HG03060 (cell line): ENCODE measurements around the gene RIPK3.
A peak's percentile ranks its signal among the peaks of the same experiment; 100 is the strongest.

ENCODE experiments used
- ATAC-seq: cut with Tn5 transposase; IDR thresholded peaks from one replicate; pipeline ENCODE4 v1.9.1; 2021; ENCODE audit warnings: low read depth, moderate number of reproducible peaks; ENCODE audit not compliant: unreplicated experiment

Gene RIPK3

DNA sequence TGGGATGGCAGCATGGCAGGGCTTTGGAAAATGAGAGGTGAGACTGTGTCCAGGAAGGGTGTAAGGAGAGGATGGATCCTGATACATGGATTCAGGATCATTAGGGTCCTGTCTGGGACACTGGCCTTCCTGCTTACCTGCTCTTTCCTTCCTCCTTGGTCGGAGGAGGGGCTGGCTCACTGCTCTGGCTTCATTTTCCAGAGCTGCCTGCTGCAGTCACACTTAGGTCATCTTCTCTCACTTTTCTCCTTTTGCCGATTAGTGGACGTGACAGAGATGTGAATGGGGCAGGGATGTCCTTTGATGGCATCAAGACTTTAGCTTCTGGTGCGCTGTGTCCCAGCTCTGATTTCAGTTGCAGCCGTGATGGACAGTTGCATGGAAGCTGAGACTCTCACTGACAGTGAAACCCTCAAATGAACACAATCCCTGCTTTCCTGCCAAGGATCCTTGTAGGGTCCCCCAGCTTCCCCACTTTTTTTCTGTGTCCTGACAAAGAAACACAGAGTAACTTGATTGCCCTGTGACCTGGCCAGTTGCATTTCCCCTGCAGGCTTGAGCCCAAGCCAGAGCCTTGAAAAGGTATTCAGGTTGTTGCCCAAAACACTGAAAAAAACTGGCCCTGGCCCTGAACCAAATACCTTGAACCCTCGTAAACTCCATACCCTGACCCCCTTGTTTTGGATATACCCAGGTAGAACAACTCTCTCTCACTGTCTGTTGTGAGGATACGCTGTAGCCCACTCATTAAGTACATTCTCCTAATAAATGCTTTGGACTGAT, 31.3 kb downstream of the RIPK3 start:
- ATAC-seq: no peak

DNA sequence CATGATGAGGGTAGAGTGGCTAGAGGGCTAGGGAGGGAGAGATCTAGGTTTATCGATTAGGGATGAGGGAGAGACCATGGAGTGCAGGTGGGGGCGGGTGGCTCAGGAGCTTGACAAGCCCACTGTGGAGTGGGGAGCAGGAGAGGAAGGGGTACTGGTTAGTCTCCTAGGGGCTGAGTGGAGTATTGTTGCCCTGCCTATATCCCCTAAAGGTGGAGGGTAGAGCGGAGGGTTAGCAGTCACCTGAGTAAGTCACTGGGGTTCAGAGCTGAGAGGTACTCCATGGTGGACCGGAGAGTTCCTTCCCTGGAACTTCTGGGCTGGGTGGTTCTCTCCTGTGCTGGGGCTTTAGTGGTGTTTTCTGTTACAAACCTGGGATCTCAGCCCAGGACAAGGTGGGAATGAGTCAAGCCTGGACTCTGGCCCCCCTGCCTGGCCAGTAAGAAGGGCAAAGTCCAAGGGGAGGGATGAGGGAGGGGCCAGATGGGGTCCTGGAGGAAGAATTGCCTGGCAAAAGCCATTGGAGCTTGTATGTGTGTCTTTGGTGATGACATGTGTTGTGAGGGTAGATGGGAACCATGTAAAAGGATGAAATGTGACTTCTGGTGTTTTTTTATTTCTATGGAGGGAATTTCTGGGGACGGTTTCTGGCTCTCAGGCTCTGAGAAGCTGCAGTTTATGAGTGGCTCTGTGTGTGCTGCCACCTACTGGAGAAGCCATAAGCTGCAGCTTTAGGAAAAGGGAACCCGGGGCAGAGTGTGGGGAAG, 32.0 kb downstream of the RIPK3 start, which contains the start of gene CIDEB:
TSS of gene CIDEB (minus strand) at position 403 of the 767 bp plus-strand sequence. CDS start at position 284, 119 bp downstream.
- no peak for ATAC-seq

DNA sequence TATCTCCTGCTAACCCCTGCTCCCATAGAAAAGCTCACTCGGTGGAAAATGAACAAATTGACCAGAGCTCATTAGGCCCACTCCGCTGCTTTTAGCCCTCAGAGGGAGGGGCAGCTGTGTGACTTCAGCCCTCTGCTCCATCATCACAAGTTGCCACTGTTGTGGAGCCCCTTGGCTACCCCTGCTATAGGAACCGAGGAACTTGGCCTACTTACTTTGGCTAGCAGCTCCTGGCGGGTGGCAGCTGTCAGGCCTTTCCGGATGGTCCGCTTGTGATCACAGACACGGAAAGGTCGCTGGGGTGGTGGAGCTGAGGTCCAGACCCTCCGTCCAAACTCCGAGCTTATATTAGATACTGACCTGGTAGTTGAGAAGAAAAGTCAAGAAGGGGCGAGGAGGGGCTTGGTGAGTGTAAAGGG, 32.6 kb downstream of the RIPK3 start:
- no peak for ATAC-seq

DNA sequence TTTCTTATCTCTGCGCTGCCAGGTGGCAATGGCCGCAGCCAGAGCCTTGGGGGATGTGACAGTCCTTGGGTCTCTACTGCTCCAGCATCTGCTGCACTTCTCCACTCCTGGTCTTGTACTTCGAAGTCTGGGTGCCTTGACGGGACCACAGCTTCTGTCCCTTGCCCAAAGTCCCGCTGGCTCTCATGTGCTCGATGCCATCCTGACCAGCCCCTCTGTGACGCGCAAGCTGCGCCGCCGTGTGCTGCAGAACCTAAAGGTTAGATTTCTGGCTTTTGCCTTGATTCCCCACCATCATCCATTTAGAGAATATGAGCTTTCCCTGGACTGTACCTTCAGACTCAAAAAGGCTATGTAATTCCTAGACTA, 35.8 kb downstream of the RIPK3 start:
- ATAC-seq: no peak

DNA sequence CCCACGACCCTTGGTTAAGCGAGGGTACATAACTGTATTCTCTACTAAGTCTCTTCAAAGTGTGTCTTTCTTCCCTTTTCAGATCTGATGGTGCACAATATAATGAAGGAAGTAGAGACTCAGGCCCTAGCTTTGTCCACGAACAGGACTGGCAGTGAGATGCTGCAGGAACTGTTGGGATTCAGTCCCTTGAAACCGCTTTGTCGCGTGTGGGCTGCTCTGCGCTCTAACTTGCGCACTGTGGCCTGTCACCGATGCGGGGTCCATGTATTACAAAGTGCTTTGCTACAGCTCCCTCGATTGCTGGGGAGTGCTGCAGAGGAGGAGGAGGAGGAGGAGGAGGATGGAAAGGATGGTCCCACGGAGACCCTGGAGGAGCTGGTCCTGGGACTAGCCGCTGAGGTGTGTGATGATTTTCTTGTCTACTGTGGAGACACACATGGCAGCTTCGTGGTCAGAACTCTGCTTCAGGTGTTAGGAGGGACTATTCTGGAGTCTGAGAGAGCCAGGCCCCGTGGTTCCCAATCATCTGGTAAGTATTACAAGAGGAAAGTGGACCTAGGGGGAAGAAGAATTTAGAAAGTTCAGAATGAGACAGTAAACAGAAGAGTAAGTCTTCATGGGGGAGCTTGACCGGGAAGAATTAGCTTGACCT, 39.3 kb downstream of the RIPK3 start:
- no peak for ATAC-seq

DNA sequence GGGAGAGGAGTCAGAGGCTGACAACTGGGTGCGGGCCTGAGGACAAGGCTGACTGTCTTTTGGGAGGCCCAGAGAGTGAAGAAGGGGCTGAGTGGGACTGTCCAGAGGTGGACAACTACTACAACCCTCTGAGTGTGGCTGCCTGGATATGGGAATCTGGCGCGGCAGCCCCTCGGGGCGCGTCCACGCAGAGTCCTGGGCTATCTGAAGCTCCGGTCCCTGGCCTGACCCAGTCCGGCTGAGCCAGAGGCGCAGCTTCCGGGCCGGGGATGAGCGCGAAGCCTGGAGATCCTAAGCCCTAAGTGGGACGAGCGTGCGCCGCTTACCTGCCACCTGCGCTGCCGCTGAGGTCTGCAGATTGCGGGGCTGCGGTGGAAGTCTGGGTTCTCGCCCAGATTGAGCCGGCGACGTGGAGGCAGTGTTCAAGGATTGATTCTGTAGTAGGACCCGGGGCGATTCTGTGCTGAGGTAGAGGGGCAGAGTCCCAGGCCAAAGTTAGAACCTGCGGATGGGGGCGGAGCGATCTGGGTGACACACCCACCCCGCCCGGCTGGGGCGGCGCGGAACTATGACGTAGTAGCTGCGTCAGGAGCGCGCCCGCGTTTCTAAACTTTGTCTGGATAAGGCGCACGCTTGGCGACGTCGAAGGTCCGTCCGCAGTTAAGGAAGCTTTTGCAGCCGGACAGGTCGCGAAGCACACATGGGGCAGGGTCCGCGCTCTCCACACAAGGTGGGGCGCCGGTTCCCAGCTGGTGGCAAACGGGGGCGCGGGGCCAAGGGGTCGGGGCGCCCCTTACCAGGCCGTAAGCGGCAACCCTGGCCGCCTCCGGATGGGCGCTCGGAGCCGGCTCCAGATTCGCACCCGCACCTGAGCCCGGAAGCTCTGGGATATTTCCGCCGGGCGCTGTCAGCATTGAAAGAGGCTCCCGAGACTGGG, 40.3 kb downstream of the RIPK3 start, which contains the start of the genes DHRS1 and NOP9:
TSS of gene DHRS1 (minus strand) at position 526 of the 937 bp plus-strand sequence. CDS start 674 bp downstream, outside the sequence.
TSS of gene NOP9 (plus strand) at position 596 of the 937 bp plus-strand sequence. CDS start at position 701, 105 bp downstream.
- peak; percentile 42 for ATAC-seq

DNA sequence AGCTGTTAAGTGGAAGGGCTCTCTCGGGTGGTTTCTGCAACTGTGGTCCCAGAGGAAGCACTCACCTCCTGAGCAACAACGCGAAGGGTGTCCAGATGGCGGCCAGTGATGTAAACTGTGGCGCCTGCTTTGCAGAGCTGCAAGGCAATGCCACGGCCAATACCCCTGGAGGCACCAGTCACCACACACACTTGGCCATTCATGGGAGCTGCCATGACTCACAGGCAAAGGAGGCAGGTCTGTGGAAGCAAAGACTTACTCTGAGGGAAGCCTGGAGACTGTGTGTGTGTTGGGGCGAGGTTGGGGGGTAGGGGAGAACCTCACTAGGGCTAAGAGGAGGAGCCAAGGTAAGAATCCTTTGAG, 40.9 kb downstream of the RIPK3 start:
- no peak for ATAC-seq

DNA sequence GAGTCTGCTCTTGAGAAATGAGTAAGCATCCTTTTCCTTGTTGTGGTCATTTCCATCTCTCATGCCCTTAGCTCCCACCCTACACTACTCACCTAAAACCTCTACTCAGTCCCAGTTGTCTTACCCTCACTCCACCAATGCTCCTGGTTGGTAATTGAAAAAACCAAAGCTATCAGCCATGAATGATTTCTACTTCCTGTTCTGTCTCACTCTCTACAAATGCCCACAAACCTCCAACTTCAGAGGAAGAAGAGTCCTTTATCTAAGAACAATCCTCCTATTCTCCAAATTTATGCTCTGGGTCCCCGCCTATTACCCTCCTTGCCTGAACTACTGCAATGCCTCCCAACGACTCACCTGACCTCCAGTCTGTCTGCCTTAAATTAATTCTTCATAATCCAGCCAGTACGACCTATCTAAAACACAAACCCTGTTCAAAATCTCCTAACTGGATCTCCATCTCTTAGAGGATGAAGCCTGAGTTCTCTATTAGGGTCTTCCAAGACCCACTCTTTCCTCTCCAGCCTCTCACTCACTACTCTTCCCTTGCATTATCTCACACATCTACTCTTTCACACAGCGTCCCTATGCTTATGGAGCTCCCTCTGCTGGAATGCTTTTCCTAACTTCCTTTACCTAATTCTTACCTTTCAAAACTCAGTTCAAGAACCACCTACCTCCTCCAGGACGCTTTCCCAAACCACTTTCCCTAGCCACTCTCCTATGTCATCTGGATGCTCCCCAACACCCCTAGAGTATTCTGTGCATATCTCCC, 42.4 kb downstream of the RIPK3 start:
- ATAC-seq: no peak

DNA sequence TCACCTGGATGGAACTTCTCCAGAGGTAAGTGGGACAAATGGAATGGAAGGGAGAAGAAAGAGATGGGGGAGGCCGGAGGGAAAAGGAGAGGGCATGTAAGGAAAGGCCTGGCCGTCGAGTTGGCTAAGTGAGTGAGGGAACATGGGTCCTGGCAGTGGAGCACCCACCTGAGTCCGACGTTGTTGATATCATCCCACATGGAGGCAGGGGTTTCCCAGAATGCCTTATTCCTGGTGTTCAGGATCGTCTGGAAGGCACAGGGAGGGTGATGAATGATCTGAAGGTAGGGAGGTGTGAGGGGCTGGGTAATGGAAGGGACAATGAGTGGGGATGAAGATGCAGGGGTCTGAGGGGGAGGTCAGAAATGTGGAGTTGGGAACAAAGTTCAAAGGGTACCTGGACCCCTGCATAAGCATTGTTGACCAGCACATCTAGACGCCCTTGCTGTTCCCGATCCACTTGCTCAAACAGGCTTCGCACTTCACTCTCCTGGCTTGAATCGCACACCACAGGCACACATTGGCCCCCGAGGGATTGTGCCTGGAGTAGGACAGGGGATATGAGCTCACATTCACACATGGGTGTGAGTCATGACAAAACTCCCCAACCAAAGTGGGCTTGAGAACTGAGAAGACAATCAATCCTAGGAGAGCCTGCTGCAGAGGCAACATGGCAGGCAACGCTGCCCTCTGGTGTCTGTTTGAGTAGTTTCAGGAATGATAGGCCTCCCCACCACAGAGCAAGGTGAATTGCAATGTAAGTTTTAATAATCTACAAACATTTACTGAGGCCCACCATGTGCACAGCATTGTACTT, 43.2 kb downstream of the RIPK3 start:
- no peak for ATAC-seq

DNA sequence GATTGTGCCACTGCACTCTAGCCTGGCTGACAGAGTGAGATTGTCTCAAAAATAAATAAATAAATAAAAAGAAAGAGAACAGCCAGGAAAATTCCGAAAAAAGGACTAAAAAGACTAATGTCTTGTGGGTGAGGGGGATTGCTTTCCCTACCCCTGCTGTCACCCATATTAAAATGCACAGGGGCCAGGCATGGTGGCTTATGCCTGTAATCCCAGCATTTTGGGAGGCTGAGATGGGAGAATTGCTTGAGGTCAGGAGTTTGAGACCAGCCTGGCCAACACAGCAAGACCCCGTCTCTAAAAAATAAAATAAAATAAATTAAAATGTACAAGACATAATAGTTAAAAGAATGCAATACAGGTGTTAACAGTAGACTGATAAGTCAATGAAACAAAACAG, 46.3 kb downstream of the RIPK3 start:
- no peak for ATAC-seq

DNA sequence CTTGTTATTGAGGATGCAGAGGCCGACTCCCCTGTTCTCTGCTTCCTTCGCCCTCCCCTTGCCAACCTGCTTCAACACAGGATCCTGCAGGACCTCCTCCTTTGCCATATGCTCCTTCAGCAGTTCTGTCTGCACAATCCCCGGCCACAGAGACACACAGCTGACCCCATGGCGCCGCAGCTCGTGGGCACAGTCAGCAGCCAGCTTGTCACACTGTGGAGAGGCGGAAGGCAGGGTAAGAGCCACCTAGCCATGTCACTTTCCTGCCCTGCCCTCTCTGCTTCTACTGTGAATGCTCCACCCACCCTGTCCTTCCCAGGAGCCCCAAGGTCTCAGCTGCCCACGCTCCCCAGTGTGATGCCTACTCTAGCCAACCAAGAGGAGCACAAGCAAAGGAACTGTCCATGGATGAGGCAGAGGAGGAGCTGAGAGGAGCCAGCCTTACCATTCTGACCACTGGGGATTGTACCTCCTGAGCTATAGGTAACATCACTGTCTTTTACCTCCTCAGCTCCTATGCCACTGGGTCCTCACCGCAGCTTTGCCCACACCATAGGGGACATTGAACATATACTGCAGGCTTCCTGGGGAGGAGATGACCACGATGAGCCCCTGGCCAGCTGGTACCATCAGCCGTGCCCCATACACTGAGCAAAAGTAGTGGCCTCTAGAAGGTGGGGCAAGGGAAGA, 47.5 kb downstream of the RIPK3 start:
- ATAC-seq: no peak

DNA sequence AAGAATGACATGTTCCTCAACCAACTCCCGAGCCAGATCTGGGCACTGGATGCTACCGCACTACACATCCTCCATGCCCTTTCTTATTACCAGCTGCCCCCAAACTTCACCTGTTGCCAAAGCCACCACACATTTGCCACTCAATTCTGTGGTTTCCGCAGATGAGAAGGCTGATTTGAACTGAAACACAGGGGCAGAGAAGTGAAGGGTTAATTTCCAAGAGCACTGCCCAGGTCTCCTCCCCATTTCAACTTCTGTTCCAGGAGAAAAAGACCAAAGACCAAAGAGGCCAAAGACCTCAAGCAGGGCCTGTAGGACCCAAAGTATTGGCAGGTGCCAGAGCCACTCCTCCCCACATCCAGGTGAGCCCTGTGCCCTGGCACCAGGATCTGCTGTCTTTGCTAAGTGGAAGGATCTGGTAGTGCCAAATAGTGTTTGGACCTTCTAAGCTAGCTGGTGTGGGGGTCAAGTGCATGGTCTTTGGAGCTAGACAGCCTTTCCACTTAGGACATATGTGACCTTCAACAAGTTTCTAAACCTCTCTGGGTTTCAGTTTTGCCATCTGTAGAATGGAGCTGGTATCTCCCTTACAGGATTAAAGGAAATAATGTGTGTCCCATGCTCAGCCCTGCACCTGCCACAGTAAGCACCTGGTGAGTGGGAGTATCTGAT, 48.2 kb downstream of the RIPK3 start:
- no peak for ATAC-seq

DNA sequence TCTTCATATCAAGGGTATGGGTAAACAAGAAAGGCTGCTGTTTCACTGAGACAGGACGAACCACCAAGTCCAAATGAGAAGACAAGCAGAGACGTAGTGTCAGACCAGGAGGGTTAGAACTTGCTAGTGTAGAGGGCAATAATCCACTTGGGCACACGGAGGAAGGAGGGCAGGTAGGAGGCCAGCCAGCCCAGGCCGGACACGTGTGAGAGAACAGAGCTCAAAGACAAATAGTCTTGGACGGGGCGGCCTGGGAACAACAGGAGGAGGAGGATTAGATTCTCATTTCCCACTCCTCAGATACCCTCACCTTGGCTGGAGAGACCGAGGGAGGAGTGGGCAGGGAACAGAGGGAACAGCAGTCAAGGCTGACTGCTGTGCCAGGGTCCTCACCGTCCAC, 49.0 kb downstream of the RIPK3 start:
- no peak for ATAC-seq

DNA sequence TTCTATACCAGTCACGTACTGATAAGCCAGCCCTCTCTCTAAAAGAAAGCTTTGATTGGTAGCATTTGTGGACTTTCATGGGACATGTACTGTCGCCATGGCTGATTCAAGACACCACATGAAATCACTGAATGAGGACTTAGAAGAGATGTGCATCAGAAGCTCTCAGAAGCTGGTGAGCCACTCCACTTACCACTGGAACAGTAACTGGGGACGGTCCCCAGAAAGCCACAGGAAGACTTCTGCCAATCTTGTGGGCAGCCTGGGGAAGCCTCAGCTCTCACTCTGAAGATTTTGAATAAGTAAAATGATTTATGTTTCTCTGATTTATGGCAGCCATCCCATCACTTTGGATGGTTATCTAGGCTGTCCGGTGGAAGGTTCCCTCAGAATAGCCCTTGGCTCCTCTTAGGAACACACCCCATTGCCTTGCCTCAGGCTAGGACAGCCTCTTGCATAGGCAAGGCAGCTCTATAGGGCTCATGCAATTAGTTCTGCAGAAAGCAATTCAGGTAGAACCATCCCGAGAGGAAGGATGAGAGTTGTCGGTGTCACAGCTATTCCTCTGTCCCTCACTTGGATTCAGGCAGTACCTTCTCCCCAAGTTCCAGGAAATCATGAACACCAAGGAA, 50.0 kb downstream of the RIPK3 start:
- ATAC-seq: peak; percentile 59

DNA sequence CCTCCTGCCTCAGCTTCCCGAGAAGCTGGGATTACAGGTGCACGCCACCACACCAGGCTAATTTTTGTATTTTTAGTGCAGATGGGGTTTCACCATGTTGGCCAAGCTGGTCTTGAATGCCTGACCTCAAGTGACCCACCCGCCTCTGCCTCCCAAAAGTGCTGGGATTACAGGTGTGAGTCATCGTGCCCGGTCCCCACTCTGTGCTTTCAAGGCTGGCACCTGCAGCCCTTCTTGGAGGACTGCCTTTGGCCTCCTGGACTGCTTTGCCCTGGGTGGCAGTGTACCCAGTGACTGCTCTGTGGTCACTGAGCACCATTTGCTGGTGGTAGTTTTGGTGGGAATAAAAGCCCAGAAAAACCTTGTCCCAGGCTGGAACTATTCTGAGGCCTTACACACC, 52.8 kb downstream of the RIPK3 start:
- ATAC-seq: no peak
